HepG2 (cell line): ENCODE results near the gene SOX9. TPM values are rescaled to one million over a fixed set of nuclear protein-coding genes. Genes with fewer than 3 reads are reported as not detected.

Source experiments
- ATM ChIP-seq: fragments of 450-650 bp; IDR thresholded peaks from 2 replicates; pipeline ENCODE4 v1.7.1; 2017; ENCODE audit warnings: mild to moderate bottlenecking, borderline replicate concordance
- GTF2F1 ChIP-seq: fragments of 150-350 bp; IDR thresholded peaks from 2 replicates; pipeline ENCODE4 v1.6.1; 2014; ENCODE audit warnings: low read length
- HNRNPUL1 ChIP-seq: fragments of 200-400 bp; formaldehyde crosslinking; IDR thresholded peaks from 2 replicates; pipeline ENCODE4 v1.6.1; 2017; ENCODE audit warnings: low read depth, mild to moderate bottlenecking, low read length, moderate library complexity
- SRY ChIP-seq: sonication (generic); formaldehyde crosslinking; IDR thresholded peaks from 2 replicates; pipeline ENCODE4 v1.8.0; 2022; ENCODE audit warnings: mild to moderate bottlenecking, missing genetic modification reagents
- ZBTB8A ChIP-seq: sonication (generic); formaldehyde crosslinking; IDR thresholded peaks from 2 replicates; pipeline ENCODE4 v1.4.0; 2020; ENCODE audit warnings: mild to moderate bottlenecking, low read depth, missing genetic modification reagents, borderline replicate concordance
- ZKSCAN1 ChIP-seq: fragments of 150-350 bp; IDR thresholded peaks from 2 replicates; pipeline ENCODE4 v1.6.1; 2014; ENCODE audit warnings: low read length
- ZNF317 ChIP-seq: sonication (generic); formaldehyde crosslinking; IDR thresholded peaks from 2 replicates; pipeline ENCODE4 v1.5.0; 2020; ENCODE audit warnings: mild to moderate bottlenecking, missing genetic modification reagents
- ZNF703 ChIP-seq: sonication (generic); formaldehyde crosslinking; IDR thresholded peaks from 2 replicates; pipeline ENCODE4 v1.5.1; 2020; ENCODE audit warnings: missing genetic modification reagents, mild to moderate bottlenecking, moderate library complexity, borderline replicate concordance
- polyA plus RNA-seq, 8 experiments: library from polyadenylated mRNA; depleted of rRNA in 3 of 8; stranded (reverse) in 7 of 8; unstranded in 1 of 8; fragments of >200 nt; fragmentation: Illumina TruSeq in 4 of 8; extraction: Trizol in 4 of 8; gene quantifications; 2 replicates each; pipeline versions ENCODE4 v1.2.1 to v1.2.3, GENCODE V29; 2011 to 2016; ENCODE audit warnings: low read depth in 4 of 8, missing spikeins in 1 of 8, mixed read lengths in 1 of 8; ENCODE audit not compliant: insufficient read depth in 1 of 8
- total RNA-seq, 5 experiments: library from RNA; depleted of rRNA; stranded (reverse); fragments of >200 nt; fragmentation: Illumina TruSeq; extraction: Trizol; gene quantifications; 2 replicates each; pipeline ENCODE4 v1.2.3, GENCODE V29; 2016; ENCODE audit warnings: low read depth in 1 of 5
- TF ChIP-seq, protein P1 (sequence below), 2 experiments: sonication (generic) in 1 of 2; formaldehyde crosslinking in 1 of 2; IDR thresholded peaks; 2 replicates each; pipeline versions ENCODE4 v1.4.0 to v1.6.1; 2016 to 2020; ENCODE audit warnings: borderline replicate concordance in 1 of 2, low read depth in 1 of 2, mild to moderate bottlenecking in 1 of 2, missing genetic modification reagents in 1 of 2
- TF ChIP-seq, protein P2 (sequence below): sonication (generic); formaldehyde crosslinking; IDR thresholded peaks from one replicate; pipeline ENCODE4 v1.5.1; 2020; ENCODE audit warnings: mild to moderate bottlenecking, missing genetic modification reagents; ENCODE audit errors: not compliant biosample characterization
- TF ChIP-seq, protein P3 (sequence below), 2 experiments: sonication (generic) in 1 of 2; formaldehyde crosslinking in 1 of 2; IDR thresholded peaks; 2 replicates each; pipeline versions ENCODE4 v1.4.0 to v1.6.1; 2018 to 2020; ENCODE audit warnings: missing genetic modification reagents in 2 of 2, borderline replicate concordance in 1 of 2, low read depth in 1 of 2, mild to moderate bottlenecking in 1 of 2, missing biosample characterization in 1 of 2

Gene SOX9
- total and polyA plus RNA-seq, 2 of the 13 experiments (the other 11 are each of a cell fraction or from before 2014, with no cell fraction given), result 16.1 to 27.6 TPM

DNA sequence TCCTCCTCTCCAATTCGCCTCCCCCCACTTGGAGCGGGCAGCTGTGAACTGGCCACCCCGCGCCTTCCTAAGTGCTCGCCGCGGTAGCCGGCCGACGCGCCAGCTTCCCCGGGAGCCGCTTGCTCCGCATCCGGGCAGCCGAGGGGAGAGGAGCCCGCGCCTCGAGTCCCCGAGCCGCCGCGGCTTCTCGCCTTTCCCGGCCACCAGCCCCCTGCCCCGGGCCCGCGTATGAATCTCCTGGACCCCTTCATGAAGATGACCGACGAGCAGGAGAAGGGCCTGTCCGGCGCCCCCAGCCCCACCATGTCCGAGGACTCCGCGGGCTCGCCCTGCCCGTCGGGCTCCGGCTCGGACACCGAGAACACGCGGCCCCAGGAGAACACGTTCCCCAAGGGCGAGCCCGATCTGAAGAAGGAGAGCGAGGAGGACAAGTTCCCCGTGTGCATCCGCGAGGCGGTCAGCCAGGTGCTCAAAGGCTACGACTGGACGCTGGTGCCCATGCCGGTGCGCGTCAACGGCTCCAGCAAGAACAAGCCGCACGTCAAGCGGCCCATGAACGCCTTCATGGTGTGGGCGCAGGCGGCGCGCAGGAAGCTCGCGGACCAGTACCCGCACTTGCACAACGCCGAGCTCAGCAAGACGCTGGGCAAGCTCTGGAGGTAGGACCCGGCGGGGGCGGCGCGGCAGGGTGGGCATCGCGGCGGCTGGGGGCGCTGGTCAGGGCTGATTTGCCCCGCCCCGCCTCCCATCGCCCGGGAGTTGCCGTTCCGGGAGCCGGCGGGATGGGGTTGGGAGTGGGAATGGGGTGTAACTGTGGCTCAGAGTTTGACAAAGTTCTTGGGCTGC, 567 bp downstream of the SOX9 start (continued):
- TF ChIP-seq, protein P1, sequence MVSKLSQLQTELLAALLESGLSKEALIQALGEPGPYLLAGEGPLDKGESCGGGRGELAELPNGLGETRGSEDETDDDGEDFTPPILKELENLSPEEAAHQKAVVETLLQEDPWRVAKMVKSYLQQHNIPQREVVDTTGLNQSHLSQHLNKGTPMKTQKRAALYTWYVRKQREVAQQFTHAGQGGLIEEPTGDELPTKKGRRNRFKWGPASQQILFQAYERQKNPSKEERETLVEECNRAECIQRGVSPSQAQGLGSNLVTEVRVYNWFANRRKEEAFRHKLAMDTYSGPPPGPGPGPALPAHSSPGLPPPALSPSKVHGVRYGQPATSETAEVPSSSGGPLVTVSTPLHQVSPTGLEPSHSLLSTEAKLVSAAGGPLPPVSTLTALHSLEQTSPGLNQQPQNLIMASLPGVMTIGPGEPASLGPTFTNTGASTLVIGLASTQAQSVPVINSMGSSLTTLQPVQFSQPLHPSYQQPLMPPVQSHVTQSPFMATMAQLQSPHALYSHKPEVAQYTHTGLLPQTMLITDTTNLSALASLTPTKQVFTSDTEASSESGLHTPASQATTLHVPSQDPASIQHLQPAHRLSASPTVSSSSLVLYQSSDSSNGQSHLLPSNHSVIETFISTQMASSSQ (IDR thresholded peaks at IDR 0.05; ENCODE audit: low read depth), result no peak
- TF ChIP-seq, protein P1 (CRISPR knock-in tag; IDR thresholded peaks at IDR 0.05; ENCODE audit: borderline replicate concordance), result peak; percentile 73
- TF ChIP-seq ZNF703 (peak; percentile 61; the same call in 1 of the 2 replicates), ATM (no peak), SRY (CRISPR knock-in tag) (peak; percentile 24), HNRNPUL1 (no peak), GTF2F1 (no peak), ZNF317 (CRISPR knock-in tag) (no peak), ZBTB8A (no peak), ZKSCAN1 (no peak)
- TF ChIP-seq, protein P2, sequence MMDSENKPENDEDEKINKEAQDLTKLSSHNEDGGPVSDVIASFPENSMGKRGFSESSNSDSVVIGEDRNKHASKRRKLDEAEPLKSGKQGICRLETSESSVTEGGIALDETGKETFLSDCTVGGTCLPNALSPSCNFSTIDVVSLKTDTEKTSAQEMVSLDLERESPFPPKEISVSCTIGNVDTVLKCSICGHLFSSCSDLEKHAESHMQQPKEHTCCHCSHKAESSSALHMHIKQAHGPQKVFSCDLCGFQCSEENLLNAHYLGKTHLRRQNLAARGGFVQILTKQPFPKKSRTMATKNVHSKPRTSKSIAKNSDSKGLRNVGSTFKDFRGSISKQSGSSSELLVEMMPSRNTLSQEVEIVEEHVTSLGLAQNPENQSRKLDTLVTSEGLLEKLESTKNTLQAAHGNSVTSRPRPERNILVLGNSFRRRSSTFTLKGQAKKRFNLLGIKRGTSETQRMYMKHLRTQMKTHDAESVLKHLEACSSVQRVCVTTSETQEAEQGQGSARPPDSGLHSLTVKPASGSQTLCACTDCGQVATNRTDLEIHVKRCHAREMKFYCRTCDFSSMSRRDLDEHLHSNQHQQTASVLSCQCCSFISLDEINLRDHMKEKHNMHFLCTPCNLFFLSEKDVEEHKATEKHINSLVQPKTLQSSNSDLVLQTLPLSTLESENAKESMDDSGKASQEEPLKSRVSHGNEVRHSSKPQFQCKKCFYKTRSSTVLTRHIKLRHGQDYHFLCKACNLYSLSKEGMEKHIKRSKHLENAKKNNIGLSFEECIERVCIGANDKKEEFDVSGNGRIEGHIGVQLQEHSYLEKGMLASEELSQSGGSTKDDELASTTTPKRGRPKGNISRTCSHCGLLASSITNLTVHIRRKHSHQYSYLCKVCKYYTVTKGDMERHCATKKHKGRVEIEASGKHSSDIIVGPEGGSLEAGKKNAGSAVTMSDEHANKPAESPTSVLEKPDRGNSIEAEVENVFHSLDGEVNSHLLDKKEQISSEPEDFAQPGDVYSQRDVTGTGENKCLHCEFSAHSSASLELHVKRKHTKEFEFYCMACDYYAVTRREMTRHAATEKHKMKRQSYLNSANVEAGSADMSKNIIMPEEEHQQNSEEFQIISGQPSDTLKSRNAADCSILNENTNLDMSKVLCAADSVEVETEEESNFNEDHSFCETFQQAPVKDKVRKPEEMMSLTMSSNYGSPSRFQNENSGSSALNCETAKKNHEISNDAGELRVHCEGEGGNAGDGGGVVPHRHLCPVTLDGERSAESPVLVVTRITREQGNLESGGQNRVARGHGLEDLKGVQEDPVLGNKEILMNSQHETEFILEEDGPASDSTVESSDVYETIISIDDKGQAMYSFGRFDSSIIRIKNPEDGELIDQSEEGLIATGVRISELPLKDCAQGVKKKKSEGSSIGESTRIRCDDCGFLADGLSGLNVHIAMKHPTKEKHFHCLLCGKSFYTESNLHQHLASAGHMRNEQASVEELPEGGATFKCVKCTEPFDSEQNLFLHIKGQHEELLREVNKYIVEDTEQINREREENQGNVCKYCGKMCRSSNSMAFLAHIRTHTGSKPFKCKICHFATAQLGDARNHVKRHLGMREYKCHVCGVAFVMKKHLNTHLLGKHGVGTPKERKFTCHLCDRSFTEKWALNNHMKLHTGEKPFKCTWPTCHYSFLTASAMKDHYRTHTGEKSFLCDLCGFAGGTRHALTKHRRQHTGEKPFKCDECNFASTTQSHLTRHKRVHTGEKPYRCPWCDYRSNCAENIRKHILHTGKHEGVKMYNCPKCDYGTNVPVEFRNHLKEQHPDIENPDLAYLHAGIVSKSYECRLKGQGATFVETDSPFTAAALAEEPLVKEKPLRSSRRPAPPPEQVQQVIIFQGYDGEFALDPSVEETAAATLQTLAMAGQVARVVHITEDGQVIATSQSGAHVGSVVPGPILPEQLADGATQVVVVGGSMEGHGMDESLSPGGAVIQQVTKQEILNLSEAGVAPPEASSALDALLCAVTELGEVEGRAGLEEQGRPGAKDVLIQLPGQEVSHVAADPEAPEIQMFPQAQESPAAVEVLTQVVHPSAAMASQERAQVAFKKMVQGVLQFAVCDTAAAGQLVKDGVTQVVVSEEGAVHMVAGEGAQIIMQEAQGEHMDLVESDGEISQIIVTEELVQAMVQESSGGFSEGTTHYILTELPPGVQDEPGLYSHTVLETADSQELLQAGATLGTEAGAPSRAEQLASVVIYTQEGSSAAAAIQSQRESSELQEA (CRISPR knock-in tag), result peak; percentile 86
- TF ChIP-seq, protein P3, sequence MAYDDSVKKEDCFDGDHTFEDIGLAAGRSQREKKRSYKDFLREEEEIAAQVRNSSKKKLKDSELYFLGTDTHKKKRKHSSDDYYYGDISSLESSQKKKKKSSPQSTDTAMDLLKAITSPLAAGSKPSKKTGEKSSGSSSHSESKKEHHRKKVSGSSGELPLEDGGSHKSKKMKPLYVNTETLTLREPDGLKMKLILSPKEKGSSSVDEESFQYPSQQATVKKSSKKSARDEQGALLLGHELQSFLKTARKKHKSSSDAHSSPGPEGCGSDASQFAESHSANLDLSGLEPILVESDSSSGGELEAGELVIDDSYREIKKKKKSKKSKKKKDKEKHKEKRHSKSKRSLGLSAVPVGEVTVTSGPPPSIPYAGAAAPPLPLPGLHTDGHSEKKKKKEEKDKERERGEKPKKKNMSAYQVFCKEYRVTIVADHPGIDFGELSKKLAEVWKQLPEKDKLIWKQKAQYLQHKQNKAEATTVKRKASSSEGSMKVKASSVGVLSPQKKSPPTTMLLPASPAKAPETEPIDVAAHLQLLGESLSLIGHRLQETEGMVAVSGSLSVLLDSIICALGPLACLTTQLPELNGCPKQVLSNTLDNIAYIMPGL (CRISPR knock-in tag; IDR thresholded peaks at IDR 0.05; ENCODE audit: borderline replicate concordance in 1 of 2, low read depth in 1 of 2), result peak in 1 of 2 experiments; percentile 91; a peak in 3 of 4 replicates
